Activated T-helper 1 cell treated with anti-CD3 and anti-CD28 coated beads, Interleukin-2, amount 50 U/mL, for 16 hours (primary cell): ENCODE measurements around the gene HSPB3.
"Not testable (repeated sequence)": the region's sequence is repeated elsewhere in the genome, so short reads cannot be mapped to it uniquely, and the experiment has no call there.

Experiments
- DNase-seq, 2 donors: peaks; one replicate each; pipeline ENCODE4 v3.0.0-alpha.2; 2020; ENCODE audit warnings: low read depth in 1 of 2, low spot score in 1 of 2

The HSPB3 gene, protein sequence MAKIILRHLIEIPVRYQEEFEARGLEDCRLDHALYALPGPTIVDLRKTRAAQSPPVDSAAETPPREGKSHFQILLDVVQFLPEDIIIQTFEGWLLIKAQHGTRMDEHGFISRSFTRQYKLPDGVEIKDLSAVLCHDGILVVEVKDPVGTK

DNA sequence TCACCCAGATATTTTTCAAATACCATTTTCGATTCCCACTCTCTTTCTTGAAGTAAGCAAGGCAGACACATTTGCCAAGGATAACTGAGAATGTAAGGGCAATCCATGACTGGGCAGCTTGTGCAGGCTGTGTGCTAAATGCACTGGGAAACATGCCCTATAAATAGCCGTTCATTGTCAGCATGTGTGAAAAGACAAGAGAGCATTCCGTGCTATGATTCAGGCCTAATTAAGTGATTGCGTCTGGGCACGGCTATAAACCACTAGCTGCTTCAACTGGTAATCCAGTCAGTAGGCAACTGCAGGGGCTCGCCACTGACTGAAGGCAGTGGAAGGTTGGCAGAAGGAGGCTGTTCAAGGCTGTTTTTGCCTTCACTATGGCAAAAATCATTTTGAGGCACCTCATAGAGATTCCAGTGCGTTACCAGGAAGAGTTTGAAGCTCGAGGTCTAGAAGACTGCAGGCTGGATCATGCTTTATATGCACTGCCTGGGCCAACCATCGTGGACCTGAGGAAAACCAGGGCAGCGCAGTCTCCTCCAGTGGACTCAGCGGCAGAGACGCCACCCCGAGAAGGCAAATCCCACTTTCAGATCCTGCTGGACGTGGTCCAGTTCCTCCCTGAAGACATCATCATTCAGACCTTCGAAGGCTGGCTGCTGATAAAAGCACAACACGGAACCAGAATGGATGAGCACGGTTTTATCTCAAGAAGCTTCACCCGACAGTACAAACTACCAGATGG, at the start of gene HSPB3:
TSS of gene HSPB3 (plus strand) at position 287 of the 745 bp plus-strand sequence. CDS start at position 378, 91 bp downstream.
- no peak for DNase-seq

DNA sequence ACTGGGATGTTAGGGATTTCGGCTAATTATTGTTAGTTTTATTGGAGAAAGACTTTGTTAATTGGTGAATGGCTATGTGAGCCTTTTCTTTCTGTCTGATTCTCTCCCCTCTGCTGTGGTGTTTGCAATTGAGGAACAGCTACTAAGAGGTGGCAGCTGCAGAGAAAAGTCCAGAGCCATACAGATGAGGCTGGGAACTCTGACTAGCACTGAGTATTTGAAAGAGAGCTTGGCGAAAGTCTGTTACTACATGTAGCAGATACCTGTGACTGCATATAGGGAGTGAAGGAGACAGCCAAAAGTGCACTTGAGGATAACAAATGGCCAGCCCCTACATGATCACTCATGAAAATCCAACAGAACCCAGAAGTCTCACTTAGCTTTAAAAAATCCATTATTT, 44.3 kb upstream of the HSPB3 start:
- no peak for DNase-seq

DNA sequence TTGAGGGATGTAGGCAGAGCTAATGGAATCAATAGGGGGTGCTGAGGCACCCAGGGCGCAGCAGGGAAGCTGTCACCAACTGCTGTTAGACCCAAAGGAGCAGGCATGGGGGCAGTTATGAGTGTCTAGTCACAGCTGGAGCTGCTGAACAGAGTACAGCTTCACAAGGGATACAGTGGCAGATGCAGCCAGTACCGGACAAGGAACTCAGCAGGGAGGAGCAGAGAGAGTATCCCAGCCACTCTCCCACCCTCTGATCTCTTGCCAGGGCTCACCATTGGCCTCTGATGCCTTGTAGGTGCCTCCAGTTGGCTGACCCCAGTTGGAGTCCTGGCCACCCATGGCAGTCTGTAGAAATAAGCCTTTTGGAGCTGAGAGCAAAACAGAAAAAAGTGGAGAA, 42.6 kb upstream of the HSPB3 start:
- DNase-seq = no peak

DNA sequence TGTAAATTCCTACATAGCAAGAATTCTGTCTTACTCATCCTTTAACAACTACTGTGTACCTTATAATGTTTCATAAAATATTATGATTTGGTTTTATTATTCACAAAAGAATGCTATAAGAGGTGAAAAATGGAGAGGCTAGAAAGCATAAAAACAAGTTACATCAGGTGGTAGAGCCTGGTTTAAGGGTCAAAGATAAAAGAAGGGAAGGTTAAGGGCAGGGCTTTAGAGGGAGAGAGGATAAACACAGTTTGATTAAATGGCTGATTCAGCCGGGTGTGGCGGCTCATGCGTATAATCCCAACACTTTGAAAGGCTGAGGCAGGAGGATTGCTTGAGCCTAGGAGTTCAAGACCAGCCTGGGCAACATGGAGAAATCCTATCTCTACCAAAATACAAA, 40.4 kb upstream of the HSPB3 start:
- no peak for DNase-seq

DNA sequence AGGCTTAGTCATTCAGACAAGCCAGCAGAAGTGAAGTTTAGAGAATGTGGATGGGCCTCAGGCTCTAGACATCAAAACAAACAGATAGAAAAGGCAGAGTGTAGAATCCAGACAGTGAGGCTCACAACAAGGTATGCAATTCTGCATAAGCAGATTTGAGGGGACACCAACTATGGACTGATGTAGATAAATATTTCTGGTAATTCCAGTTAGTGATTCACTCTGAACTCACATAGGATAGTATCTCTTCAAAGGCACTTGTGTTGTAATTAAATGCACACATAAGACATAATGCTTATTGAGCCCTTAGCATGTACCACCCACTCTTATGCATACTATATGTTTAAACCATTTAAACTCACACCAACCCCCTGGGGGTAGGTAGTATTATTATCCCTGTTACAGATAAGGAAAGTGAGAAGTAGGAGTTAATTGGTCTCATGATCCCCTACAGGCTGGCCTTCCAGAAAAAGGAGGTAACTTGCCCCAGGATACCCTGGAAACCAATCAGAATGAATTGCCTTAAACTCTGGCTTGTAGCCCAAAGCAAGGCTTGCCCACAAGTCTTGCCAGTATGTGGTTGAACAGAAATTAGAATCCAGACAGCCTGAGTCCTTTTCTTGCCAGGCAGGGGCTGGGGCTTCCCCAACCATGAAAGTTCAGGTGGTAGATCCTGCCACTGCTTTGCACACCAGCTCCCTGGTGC, 39.5 kb upstream of the HSPB3 start:
- no peak for DNase-seq

DNA sequence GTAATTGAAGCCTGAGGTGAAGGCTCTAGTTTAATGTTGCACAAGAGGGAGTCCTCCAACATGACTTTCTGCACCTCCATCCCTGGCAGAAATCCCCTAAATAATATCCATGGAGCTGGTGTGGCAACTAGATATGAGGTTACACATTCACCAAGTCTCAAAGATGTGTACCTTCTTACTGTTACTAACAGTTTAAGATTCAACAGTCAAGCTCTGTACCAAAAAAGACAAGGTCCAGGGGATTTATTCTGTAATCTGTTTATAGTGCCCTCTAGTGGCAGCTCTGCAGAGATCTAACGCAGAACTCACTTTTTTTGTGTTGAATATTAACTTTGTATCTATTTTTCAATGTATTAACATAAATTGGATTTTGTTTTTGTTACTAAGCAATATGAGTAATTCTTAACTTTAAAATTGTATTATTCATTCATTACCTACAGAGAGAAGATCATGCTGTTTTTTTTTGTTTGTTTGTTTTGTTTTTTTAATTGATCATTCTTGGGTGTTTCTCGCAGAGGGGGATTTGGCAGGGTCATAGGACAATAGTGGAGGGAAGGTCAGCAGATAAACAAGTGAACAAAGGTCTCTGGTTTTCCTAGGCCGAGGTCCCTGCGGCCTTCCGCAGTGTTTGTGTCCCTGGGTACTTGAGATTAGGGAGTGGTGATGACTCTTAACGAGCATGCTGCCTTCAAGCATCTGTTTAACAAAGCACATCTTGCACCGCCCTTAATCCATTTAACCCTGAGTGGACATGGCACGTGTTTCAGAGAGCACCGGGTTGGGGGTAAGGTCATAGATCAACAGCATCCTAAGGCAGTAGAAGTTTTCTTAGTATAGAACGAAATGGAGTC, 35.7 kb upstream of the HSPB3 start:
- not testable (repeated sequence) for DNase-seq

DNA sequence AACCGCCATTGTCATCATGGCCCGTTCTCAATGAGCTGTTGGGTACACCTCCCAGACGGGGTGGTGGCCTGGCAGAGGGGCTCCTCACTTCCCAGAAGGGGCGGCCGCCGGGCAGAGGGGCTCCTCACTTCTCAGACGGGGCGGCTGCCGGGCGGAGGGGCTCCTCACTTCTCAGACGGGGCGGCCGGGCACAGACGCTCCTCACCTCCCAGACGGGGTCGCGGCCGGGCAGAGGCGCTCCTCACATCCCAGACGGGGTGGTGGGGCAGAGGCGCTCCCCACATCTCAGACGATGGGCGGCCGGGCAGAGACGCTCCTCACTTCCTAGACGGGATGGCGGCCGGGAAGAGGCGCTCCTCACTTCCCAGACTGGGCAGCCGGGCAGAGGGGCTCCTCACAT, 35.0 kb upstream of the HSPB3 start:
- not testable (repeated sequence) for DNase-seq

DNA sequence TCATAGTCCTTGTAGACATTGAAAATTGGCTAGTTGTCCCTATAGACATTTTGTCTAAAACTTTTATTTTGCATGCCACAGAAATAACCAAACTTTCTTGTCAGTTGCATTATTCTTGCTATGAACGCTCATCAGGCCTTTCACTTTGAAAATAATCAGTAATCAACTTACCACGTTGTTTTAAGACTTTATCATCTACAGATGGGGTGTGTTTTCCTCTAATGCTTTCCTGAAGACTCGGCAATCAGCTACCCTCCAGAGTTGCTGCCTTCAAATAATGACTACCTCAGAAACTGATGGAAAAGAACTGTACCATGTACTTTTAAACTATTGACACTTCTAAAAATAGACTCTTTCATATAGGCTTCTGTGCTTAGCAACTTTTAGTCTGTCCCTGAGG, 33.5 kb upstream of the HSPB3 start:
- DNase-seq = no peak

DNA sequence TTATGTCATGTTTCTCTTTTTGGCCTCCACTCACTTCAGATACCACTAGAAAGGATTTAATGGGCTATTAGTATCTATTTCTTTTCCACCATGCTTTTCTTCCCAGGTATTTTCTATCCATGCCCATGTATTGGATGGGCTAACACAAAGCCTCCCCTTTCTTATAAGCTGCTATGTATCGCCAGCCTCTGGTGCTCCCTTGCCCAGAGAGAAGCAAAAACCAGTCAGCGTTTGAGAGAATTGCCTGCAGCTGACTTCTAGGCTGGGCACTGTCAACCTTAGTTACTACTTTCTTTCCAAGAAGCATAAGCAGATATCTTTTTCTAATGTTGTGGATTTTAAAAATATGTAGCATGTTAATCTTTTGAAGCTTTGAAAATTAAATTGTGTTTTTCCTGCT, 30.2 kb upstream of the HSPB3 start:
- no peak for DNase-seq

DNA sequence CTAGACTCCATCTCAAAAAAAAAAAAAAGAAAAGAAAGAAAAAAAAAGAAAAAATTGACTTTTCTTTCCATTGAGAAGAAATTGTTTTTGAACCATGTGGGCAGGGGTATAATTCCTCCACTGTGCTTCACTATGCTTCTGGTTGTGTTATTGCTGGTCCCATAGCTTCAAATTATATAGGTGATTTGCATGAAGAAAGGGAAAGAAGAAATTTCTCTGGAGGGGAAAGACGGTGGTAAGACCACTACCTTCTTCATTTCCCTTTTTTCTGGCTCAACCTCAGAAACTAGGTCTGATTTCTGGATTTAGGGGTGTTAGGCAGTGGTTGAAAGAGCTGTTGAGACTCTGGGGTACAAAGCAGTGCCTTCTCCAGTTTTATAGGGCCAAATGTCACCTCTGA, 29.3 kb upstream of the HSPB3 start:
- no peak for DNase-seq

DNA sequence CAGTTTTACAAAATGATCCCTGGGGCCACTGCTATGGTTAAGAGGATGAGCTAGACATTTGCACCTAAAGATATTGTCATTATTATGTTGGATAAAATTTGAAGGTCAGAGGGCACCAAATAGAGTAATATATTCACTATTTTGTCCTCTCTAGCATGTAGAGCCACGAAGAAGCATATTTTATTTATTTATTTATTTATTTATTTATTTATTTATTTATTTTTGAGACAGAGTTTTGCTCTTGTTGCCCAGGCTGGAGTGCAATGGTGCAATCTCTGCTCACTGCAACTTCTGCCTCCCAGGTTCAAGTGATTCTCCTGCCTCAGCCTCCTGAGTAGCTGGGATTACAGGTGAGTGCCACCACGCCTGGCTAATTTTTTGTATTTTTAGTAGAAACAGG, 20.8 kb upstream of the HSPB3 start:
- not testable (repeated sequence) for DNase-seq

DNA sequence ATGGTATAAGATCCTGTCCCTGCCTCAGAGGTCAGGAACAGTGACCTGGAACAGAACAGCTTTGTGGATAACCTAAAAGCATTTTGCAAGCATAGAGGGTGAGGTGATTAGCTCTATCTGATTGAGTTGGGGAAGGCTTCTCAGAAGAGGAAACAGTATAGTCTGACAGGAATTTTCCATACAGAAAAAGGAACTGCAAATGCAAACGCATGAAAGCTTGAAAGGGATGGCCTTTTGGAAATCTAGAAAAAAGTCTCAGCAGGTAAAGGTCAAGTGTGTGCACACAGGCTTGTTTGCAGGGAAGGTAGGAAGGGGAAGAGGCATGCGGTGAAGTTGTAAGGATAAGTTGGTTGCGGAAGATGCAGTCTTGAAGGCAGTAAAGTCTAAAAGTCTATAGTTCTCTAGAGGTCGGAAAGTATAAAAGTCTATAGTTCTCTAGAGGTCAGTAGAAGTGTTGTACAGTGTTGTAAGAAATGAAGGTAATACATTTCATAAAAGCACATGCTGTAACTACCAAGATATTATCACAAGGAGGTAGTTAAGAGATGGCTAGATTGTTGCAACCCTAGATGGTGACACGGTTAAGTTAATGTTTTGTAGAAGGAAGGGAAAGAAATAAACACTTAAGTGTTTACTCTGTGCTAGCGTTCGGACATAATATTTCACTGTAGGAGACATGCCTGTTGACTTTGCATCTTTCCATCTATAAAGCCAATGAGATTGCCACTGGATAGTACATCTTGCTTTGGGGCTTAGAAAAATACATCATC, 16.7 kb upstream of the HSPB3 start:
- DNase-seq = no peak

DNA sequence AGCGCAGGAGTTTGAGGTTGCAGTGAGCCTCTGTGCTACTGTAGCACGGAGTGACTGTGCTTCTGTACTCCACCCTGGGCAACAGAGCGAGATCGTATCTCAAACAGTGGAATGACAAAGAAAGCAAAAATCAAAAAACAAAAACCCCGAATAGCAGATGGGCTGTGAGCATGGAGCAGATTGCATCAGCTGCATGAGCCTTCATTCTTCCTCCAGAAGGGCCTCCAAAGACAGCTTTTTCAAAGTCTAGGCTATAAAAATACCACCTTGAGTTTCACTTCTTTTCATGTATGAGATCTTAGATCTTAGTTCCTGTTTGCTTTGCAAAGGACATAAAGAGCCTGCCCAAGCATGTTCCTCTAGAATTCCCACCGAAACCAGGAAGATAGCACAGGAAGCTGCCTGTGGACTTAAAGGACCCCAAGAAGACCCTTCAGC, 15.0 kb upstream of the HSPB3 start:
- no peak for DNase-seq

DNA sequence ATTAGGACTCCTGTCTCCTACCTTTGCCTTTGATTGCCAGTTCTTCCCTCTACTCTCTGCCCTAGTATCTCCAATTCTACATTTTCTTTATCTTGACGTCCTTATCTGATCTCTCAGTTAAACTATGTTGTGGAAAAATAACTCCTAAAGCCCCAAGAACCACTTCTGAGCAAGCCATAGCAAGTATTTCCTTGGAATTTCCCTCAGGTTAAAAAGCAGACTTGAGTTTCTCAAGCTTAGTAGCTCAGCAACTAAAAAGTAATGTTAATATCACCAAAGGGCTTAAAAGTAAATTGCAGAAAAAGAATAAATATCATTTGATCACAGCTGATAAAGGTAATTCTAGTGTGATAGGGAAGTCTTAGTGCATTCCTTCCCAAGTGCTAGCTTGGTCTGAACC, 13.2 kb upstream of the HSPB3 start:
- DNase-seq = no peak

DNA sequence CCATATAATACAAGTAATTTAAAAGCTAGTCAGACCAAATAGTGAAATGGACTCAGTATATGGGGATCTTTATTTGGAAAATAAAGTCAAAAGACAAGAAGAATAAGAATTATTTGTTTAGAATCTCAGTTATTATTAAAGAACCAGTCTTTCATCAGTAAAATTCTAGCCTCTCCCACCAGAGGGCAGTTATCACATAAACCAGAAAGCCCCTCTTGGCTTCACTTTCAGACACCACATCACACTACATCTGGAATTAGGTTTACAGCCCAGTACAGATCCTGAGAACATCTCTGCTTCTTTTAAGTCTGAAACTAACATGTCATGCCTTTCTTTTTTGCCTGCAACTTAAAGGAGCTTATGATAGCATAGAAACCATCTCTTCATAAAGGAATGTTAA, 12.2 kb upstream of the HSPB3 start:
- DNase-seq = no peak

DNA sequence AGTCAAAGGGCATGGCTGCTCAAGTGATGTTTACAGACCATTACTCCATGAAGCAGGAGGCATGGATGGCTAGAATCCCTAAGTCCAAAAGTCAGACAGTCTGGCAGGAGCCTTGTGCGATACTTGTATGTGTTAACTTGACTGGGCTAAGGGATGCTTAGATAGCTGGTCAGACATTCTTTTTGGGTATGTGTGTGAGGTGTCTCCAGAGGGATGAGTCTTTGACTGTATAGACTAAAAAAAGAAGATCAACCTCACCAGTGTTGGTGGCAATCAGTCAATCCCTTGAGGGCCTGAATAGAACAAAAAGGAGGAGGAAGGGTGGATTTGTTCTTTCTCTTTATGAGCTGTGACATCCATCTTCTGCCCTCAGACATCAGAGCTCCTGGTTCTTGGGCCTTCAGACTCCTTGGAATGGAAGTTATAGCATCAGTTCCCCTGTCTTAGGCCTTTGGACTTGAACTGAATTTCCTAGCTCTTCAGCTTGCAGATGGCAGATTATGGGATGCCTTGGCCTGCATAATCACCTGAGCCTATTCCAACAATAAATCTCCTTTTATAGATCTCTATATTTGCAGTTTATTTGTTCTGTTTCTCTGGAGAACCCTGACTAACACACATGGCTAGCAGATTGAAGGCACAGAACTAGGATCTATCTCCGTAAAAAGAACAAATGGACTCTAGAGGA, 9.7 kb upstream of the HSPB3 start:
- DNase-seq = no peak

DNA sequence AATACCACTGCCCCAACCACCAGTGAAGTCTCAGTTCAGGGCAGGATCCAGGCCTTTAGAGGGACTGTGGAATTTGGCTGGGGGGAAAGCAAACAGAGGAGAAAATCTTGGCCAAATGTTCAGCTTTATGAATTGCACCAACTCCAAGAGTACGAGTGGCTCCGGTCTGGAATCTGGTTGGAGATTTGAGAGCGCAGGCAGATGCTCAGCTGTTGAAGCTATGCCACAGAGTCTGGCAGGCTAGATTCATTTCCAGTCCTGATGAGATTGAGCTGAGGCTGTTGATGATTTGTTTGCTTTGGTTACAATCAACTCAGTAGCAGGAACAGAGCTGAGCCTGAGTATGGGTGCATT, 9.1 kb upstream of the HSPB3 start:
- no peak for DNase-seq

DNA sequence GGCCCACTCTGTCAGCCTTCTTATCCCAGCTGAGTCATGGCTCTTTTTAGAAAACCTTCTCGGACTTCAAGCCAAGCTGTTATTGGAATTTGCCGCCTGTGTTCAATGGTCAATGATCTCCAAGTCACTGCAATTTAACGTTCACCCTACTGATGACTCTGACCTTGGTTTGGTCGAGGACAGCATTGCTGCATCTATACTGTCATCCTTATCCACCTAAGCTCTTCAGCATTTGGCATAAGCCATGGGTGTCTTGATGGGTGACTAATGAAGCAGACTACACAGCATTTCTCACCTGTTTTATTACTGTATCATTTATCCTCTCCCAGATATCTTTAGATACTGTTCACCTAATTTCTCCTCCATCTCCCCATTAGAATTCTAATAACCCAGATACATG, 5.6 kb upstream of the HSPB3 start:
- DNase-seq = no peak

DNA sequence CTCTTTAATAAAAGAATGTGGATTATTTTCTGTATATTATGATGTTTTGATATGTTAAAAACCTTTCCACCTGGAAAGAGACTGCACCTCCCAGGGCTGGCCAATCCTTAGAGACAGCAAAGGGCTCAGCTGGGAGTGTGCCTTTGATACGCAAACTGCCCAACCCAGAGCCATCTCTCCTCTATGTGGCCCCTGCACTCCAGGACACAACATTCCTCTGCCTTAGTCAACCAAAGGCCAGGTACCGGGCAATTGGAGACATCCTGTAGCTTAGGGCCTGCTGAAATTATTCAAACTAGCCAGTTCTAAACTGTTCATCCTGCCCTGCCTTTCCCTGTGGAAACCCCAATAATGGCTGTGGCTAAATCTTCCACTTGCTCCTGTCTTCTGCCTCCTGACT, 5.0 kb upstream of the HSPB3 start:
- DNase-seq = no peak

DNA sequence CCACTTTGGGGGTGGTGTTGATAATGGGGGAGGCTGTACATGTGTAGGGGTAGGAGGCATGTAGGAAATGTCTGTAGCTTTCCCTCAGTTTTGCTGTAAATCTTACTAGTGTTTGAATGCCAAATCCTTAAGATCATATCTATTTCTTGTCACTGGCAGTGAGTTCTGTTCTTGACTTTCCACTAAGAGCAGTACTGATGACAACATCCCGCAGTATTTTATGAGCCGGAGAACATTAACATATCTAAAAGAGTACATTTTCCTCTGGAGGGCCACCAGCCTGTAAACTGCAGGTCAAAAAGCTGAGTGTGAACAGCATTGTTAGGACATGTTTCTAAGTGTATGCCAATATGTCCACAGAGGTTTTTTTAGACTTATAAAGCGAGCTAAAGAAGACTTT, 2.5 kb upstream of the HSPB3 start:
- no peak for DNase-seq
